HepG2 (cell line): Measurements from ENCODE around the gene EIF1. TPM values are rescaled to one million over a fixed set of nuclear protein-coding genes. Genes with fewer than 3 reads are reported as not detected.

Experiments
- ATAC-seq: fragments of 200-7000 bp; cut with Tn5 transposase; 3 replicates; pipeline ENCODE4 v1.9.1; 2020; ENCODE audit warnings: mild to moderate bottlenecking, moderate library complexity
- BruUV-seq: library from RNA; stranded (reverse); fragments of 400-500 nt; replicated peaks from 2 replicates; lab custom pipeline; 2021; lab: Mats Ljungman, UMichigan
- CTCF ChIA-PET: fragments of 300-600 bp; formaldehyde crosslinking; extraction: SDS; loops from one replicate; lab custom pipeline; 2021; ENCODE audit warnings: low total read pairs, inconsistent platforms, low intra/inter-chr PET ratio; lab: Yijun Ruan, JAX
- POLR2A ChIA-PET: fragments of 350-600 bp; sonication (Branson Sonifier 250); formaldehyde crosslinking; loops from one replicate; lab custom pipeline; 2020; ENCODE audit warnings: antibody characterized with exemption, inconsistent platforms; lab: Yijun Ruan, JAX
- DNase-seq: peaks from one replicate; pipeline ENCODE4 v3.0.0-alpha.2; 2015; ENCODE audit warnings: low spot score
- FAIRE-seq: peaks from 3 replicates; lab custom pipeline; 2011; peaks lifted over from hg19 to GRCh38; lab: Jason Lieb, UNC
- H2AFZ ChIP-seq: one replicate; pipeline ENCODE4 v1.6.1; 2011; ENCODE audit warnings: low read length, inconsistent platforms
- H3K27ac ChIP-seq: fragments of 300-600 bp; 3 replicates; pipeline ENCODE4 v1.8.0; 2011; ENCODE audit warnings: mixed run types, mild to moderate bottlenecking, mixed read lengths, low read length, inconsistent platforms; ENCODE audit not compliant: insufficient read depth; ENCODE audit errors: extremely low read length
- H3K27me3 ChIP-seq, 2 experiments: fragments of 200-600 bp in 1 of 2; 2 replicates in 1 of 2; 3 replicates in 1 of 2; pipeline versions ENCODE4 v1.6.0 to v1.8.0; 2011; ENCODE audit warnings: low read length in 2 of 2, mild to moderate bottlenecking in 2 of 2, moderate library complexity in 2 of 2, inconsistent platforms in 1 of 2; ENCODE audit not compliant: insufficient read depth in 2 of 2, control insufficient read depth in 1 of 2
- H3K36me3 ChIP-seq, 2 experiments: fragments of 200-600 bp in 1 of 2; replicated peaks in 1 of 2; 2 replicates in 1 of 2; 3 replicates in 1 of 2; pipeline versions ENCODE4 v1.5.1 to v1.8.0; 2011; ENCODE audit warnings: low read length in 2 of 2, inconsistent platforms in 1 of 2; ENCODE audit not compliant: insufficient read depth in 2 of 2, control insufficient read depth in 1 of 2
- H3K4me1 ChIP-seq: 2 replicates; pipeline ENCODE4 v1.5.1; 2012; ENCODE audit warnings: low read length, inconsistent platforms; ENCODE audit not compliant: insufficient read depth
- H3K4me2 ChIP-seq: 2 replicates; pipeline ENCODE4 v1.6.0; 2011; ENCODE audit warnings: low read depth, low read length, inconsistent platforms
- H3K4me3 ChIP-seq, 3 experiments: fragments of 200-600 bp in 1 of 3; sonication (generic), shearing (Covaris generic) in 1 of 3; replicated peaks in 1 of 3; 2 replicates each; pipeline ENCODE4 v1.5.1; 2011 to 2016; ENCODE audit warnings: low read length in 3 of 3, inconsistent platforms in 2 of 3, low read depth in 2 of 3, mild to moderate bottlenecking in 2 of 3, control low read depth in 1 of 3, mixed read lengths in 1 of 3; ENCODE audit not compliant: insufficient read depth in 1 of 3
- H3K79me2 ChIP-seq: one replicate; pipeline ENCODE4 v1.6.1; 2011; ENCODE audit warnings: low read length, inconsistent platforms; ENCODE audit not compliant: insufficient read depth
- H3K9ac ChIP-seq: 2 replicates; pipeline ENCODE4 v1.6.0; 2011; ENCODE audit warnings: mild to moderate bottlenecking, low read depth, low read length, inconsistent platforms; ENCODE audit not compliant: insufficient read depth
- H3K9me3 ChIP-seq: 2 replicates; pipeline ENCODE4 v1.5.1; 2012; ENCODE audit warnings: mild to moderate bottlenecking, low read length
- H4K20me1 ChIP-seq: 2 replicates; pipeline ENCODE4 v1.6.0; 2011; ENCODE audit warnings: inconsistent platforms, mild to moderate bottlenecking, low read length, moderate library complexity; ENCODE audit not compliant: insufficient read depth
- CHD4 ChIP-seq: fragments of 200-600 bp; sonication (generic); IDR thresholded peaks from 2 replicates; pipeline ENCODE4 v1.7.0; 2017; ENCODE audit warnings: mild to moderate bottlenecking, low read length, borderline replicate concordance
- HNF4G ChIP-seq, 2 experiments: sonication (generic) in 1 of 2; formaldehyde crosslinking in 1 of 2; IDR thresholded peaks; 2 replicates each; pipeline versions ENCODE4 v1.4.0 to v1.6.1; 2011 to 2020; ENCODE audit warnings: borderline replicate concordance in 2 of 2, low read depth in 2 of 2, mild to moderate bottlenecking in 2 of 2, low read length in 1 of 2, missing genetic modification reagents in 1 of 2, moderate library complexity in 1 of 2
- KDM5A ChIP-seq: fragments of 200-600 bp; sonication (generic); IDR thresholded peaks from 2 replicates; pipeline ENCODE4 v1.7.0; 2018; ENCODE audit warnings: antibody characterized with exemption, mild to moderate bottlenecking, low read length, borderline replicate concordance
- ONECUT2 ChIP-seq: sonication (generic); formaldehyde crosslinking; IDR thresholded peaks from 2 replicates; pipeline ENCODE4 v1.4.0; 2020; ENCODE audit warnings: missing genetic modification reagents
- SATB2 ChIP-seq: sonication (generic); formaldehyde crosslinking; IDR thresholded peaks from 2 replicates; pipeline ENCODE4 v1.5.0; 2020; ENCODE audit warnings: missing genetic modification reagents
- SP2 ChIP-seq: sonication (generic); formaldehyde crosslinking; IDR thresholded peaks from 2 replicates; pipeline ENCODE4 v1.5.1; 2020; ENCODE audit warnings: mild to moderate bottlenecking, missing genetic modification reagents
- ZNF12 ChIP-seq: sonication (generic); formaldehyde crosslinking; IDR thresholded peaks from 2 replicates; pipeline ENCODE4 v1.5.0; 2020; ENCODE audit warnings: missing genetic modification reagents
- ZNF296 ChIP-seq: sonication (generic); formaldehyde crosslinking; conservative IDR thresholded peaks from 2 replicates; pipeline ENCODE4 v1.5.0; 2020; ENCODE audit warnings: mild to moderate bottlenecking, missing genetic modification reagents
- ZNF564 ChIP-seq: sonication (generic); formaldehyde crosslinking; IDR thresholded peaks from 2 replicates; pipeline ENCODE4 v1.8.1; 2023; ENCODE audit warnings: mild to moderate bottlenecking, missing genetic modification reagents
- ZNF672 ChIP-seq: sonication (generic); formaldehyde crosslinking; IDR thresholded peaks from 2 replicates; pipeline ENCODE4 v1.8.1; 2022; ENCODE audit warnings: missing genetic modification reagents
- ZNF777 ChIP-seq: sonication (generic); formaldehyde crosslinking; IDR thresholded peaks from 2 replicates; pipeline ENCODE4 v1.4.0; 2020; ENCODE audit warnings: missing genetic modification reagents
- WGBS: methylation state at CpG from one replicate; pipeline ENCODE4 v1.1.6; 2017; ENCODE audit warnings: low lambda C conversion rate; 5-methylcytosine and 5-hydroxymethylcytosine counted together
- in situ Hi-C: cut with HindIII; loops from 2 replicates; pipeline ENCODE4 v1.10.0; 2017; ENCODE audit warnings: low pct_unique_long_range_greater_than_20kb; ENCODE audit not compliant: extremely low pct_ligation_motif_present
- intact Hi-C: fragments of 100-400 bp; cut with micrococcal nuclease; formaldehyde crosslinking; loops from one replicate; pipeline ENCODE4 v1.10.0; 2022; ENCODE audit not compliant: unreplicated experiment
- polyA plus RNA-seq, 8 experiments: library from polyadenylated mRNA; depleted of rRNA in 3 of 8; stranded (reverse) in 7 of 8; unstranded in 1 of 8; fragments of >200 nt; fragmentation: Illumina TruSeq in 4 of 8; extraction: Trizol in 4 of 8; gene quantifications; 2 replicates each; pipeline versions ENCODE4 v1.2.1 to v1.2.3, GENCODE V29; 2011 to 2016; ENCODE audit warnings: low read depth in 4 of 8, missing spikeins in 1 of 8, mixed read lengths in 1 of 8; ENCODE audit not compliant: insufficient read depth in 1 of 8
- total RNA-seq, 5 experiments: library from RNA; depleted of rRNA; stranded (reverse); fragments of >200 nt; fragmentation: Illumina TruSeq; extraction: Trizol; gene quantifications; 2 replicates each; pipeline ENCODE4 v1.2.3, GENCODE V29; 2016; ENCODE audit warnings: low read depth in 1 of 5
- TF ChIP-seq, protein P1 (sequence below): sonication (generic); formaldehyde crosslinking; IDR thresholded peaks from 2 replicates; pipeline ENCODE4 v1.5.1; 2020; ENCODE audit warnings: mild to moderate bottlenecking, missing genetic modification reagents, borderline replicate concordance
- TF ChIP-seq, protein P2 (sequence below): sonication (generic); formaldehyde crosslinking; IDR thresholded peaks from 2 replicates; pipeline ENCODE4 v1.5.0; 2020; ENCODE audit warnings: missing genetic modification reagents
- TF ChIP-seq, protein P3 (sequence below): sonication (generic); formaldehyde crosslinking; IDR thresholded peaks from 2 replicates; pipeline ENCODE4 v1.4.0; 2020; ENCODE audit warnings: missing genetic modification reagents
- TF ChIP-seq, protein P4 (sequence below): IDR thresholded peaks from 2 replicates; pipeline ENCODE4 v1.6.1; 2016; ENCODE audit warnings: mild to moderate bottlenecking
- TF ChIP-seq, protein P5 (sequence below): sonication (generic); formaldehyde crosslinking; IDR thresholded peaks from 2 replicates; pipeline ENCODE4 v1.5.1; 2020; ENCODE audit warnings: missing genetic modification reagents, mild to moderate bottlenecking, borderline replicate concordance

The EIF1 gene
- total and polyA plus RNA-seq, 2 of the 13 experiments (the other 11 are each of a cell fraction or from before 2014, with no cell fraction given): 147 to 517 TPM

DNA sequence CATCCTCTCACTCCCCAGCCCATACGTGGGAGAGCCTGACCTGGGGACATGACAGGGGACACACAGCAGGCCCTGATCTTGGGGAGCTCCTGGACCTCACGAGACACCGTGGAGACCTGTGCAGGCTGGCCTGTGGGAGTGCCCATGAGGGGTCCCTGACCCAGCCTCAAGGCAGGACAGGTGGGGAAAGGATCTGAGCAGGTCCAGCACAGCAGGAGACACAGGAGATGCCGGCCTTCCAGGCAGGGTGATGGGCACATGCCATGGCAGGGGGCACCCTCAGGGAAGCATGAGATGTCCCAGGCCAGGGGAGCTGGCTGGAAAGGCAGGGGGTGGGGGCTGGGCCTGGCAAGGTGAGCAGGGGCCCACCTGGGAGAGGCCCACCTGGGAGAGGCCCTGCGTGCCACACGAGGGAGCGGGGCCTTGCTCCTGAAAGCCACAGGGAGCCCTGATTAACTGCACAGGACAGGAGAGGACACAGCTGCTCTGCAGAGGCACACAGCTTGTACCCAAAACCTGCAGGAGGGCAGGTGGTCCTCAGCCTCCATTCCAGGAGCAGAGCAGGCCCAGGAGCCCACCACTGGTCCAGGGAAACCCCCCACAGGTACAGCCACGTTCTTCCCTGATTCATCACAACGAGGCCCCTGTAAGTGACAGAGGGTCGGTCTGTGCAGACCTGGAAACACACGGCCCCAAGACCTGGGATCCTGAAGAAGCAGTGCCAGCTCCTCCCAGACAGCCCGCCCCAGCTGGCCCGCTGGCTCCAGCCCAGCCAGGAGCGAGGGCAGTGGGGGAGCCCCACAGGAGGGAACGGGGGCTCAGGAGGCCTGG, 37.7 kb upstream of the EIF1 start:
- FAIRE-seq (no peak), DNase-seq (no peak), ATAC-seq (no peak)
- ChIA-PET CTCF (interaction anchor here (11.1 kb wide), 1 partner anchor 13 kb away, joined by 242 read pairs; no protein-coding TSS in a partner anchor), POLR2A (interaction anchor here (1.1 to 1.8 kb wide), 2 partner anchors 12 to 37 kb away, joined by 3 to 5 read pairs; no protein-coding TSS in a partner anchor)
- WGBS: 14% methylated on average over 14 of the region's 15 CpGs
- BruUV-seq: no TSS peak
- Histone ChIP-seq H3K27me3 (peaks cover 14 to 42% of the 10 kb centered on the region in 2 experiments; a peak in 4 of 5 replicates), H3K36me3 (no peaks in the 10 kb centered on the region), H4K20me1 (no peaks in the 10 kb centered on the region), H3K9ac (no peak overlapping the region), H3K4me3 (no peak overlapping the region), H3K79me2 (no peaks in the 10 kb centered on the region), H3K4me1 (peaks cover 25% of the 10 kb centered on the region), H3K4me2 (no peak overlapping the region), H3K27ac (no peak overlapping the region), H2AFZ (no peak overlapping the region), H3K9me3 (no peaks in the 10 kb centered on the region)
- intact Hi-C loops (no loop called here), in situ Hi-C loops (no loop called here)
- TF ChIP-seq SP2 (CRISPR knock-in tag) (no peak), ZNF564 (CRISPR knock-in tag) (no peak), ZNF12 (CRISPR knock-in tag) (no peak), ZNF672 (CRISPR knock-in tag) (no peak), SATB2 (CRISPR knock-in tag) (no peak), KDM5A (no peak), HNF4G (IDR thresholded peaks at IDR 0.05; ENCODE audit: borderline replicate concordance, low read depth, low read length) (no peak), HNF4G (CRISPR knock-in tag; IDR thresholded peaks at IDR 0.05; ENCODE audit: borderline replicate concordance, low read depth) (no peak), ZNF296 (CRISPR knock-in tag) (no peak), ZNF777 (CRISPR knock-in tag) (no peak), CHD4 (no peak), ONECUT2 (CRISPR knock-in tag) (no peak)
- TF ChIP-seq, protein P1, sequence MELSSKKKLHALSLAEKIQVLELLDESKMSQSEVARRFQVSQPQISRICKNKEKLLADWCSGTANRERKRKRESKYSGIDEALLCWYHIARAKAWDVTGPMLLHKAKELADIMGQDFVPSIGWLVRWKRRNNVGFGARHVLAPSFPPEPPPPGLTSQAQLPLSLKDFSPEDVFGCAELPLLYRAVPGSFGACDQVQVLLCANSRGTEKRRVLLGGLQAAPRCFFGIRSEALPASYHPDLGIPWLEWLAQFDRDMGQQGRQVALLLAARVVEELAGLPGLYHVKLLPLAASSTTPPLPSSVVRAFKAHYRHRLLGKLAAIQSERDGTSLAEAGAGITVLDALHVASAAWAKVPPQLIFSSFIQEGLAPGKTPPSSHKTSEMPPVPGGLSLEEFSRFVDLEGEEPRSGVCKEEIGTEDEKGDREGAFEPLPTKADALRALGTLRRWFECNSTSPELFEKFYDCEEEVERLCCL: no peak
- TF ChIP-seq, protein P2, sequence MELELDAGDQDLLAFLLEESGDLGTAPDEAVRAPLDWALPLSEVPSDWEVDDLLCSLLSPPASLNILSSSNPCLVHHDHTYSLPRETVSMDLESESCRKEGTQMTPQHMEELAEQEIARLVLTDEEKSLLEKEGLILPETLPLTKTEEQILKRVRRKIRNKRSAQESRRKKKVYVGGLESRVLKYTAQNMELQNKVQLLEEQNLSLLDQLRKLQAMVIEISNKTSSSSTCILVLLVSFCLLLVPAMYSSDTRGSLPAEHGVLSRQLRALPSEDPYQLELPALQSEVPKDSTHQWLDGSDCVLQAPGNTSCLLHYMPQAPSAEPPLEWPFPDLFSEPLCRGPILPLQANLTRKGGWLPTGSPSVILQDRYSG: no peak
- TF ChIP-seq, protein P3, sequence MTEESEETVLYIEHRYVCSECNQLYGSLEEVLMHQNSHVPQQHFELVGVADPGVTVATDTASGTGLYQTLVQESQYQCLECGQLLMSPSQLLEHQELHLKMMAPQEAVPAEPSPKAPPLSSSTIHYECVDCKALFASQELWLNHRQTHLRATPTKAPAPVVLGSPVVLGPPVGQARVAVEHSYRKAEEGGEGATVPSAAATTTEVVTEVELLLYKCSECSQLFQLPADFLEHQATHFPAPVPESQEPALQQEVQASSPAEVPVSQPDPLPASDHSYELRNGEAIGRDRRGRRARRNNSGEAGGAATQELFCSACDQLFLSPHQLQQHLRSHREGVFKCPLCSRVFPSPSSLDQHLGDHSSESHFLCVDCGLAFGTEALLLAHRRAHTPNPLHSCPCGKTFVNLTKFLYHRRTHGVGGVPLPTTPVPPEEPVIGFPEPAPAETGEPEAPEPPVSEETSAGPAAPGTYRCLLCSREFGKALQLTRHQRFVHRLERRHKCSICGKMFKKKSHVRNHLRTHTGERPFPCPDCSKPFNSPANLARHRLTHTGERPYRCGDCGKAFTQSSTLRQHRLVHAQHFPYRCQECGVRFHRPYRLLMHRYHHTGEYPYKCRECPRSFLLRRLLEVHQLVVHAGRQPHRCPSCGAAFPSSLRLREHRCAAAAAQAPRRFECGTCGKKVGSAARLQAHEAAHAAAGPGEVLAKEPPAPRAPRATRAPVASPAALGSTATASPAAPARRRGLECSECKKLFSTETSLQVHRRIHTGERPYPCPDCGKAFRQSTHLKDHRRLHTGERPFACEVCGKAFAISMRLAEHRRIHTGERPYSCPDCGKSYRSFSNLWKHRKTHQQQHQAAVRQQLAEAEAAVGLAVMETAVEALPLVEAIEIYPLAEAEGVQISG (CRISPR knock-in tag): no peak
- TF ChIP-seq, protein P4, sequence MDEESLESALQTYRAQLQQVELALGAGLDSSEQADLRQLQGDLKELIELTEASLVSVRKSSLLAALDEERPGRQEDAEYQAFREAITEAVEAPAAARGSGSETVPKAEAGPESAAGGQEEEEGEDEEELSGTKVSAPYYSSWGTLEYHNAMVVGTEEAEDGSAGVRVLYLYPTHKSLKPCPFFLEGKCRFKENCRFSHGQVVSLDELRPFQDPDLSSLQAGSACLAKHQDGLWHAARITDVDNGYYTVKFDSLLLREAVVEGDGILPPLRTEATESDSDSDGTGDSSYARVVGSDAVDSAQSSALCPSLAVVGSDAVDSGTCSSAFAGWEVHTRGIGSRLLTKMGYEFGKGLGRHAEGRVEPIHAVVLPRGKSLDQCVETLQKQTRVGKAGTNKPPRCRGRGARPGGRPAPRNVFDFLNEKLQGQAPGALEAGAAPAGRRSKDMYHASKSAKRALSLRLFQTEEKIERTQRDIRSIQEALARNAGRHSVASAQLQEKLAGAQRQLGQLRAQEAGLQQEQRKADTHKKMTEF: no peak
- TF ChIP-seq, protein P5, sequence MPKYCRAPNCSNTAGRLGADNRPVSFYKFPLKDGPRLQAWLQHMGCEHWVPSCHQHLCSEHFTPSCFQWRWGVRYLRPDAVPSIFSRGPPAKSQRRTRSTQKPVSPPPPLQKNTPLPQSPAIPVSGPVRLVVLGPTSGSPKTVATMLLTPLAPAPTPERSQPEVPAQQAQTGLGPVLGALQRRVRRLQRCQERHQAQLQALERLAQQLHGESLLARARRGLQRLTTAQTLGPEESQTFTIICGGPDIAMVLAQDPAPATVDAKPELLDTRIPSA (CRISPR knock-in tag): no peak
